PC-3 (cell line): ENCODE measurements around the gene NOXA1. TPM values are rescaled to one million over a fixed set of nuclear protein-coding genes. Genes with fewer than 3 reads are reported as not detected.

Source experiments
- ATAC-seq: fragments of 200-7000 bp; cut with Tn5 transposase; 2 replicates; pipeline ENCODE4 v1.9.1; 2020; ENCODE audit warnings: mild to moderate bottlenecking, moderate library complexity
- BruUV-seq: library from RNA; stranded (reverse); fragments of 400-500 nt; replicated peaks from 2 replicates; lab custom pipeline; 2021; lab: Mats Ljungman, UMichigan
- CTCF ChIA-PET: fragments of 300-600 bp; sonication (Branson Sonifier 250); formaldehyde crosslinking; loops from one replicate; lab custom pipeline; 2022; ENCODE audit warnings: antibody characterized with exemption; lab: Charles Lee
- POLR2A ChIA-PET: fragments of 300-600 bp; sonication (Branson Sonifier 250); formaldehyde crosslinking; loops from one replicate; lab custom pipeline; 2022; ENCODE audit warnings: antibody characterized with exemption; ENCODE audit not compliant: unreplicated experiment; lab: Charles Lee
- DNase-seq: peaks from one replicate; pipeline ENCODE4 v3.0.0-alpha.2; 2015
- H2AFZ ChIP-seq: fragments of 300-600 bp; sonication (generic); 2 replicates; pipeline ENCODE4 v1.6.0; 2016; ENCODE audit warnings: antibody characterized with exemption, low read length
- H3F3A ChIP-seq: fragments of 300-600 bp; sonication (generic); one replicate; pipeline ENCODE4 v1.6.0; 2017; ENCODE audit warnings: antibody characterized with exemption, low read length, control low read depth, mild to moderate bottlenecking; ENCODE audit not compliant: unreplicated experiment
- H3K27ac ChIP-seq: fragments of 300-600 bp; sonication (generic); 2 replicates; pipeline ENCODE4 v1.5.1; 2016; ENCODE audit warnings: mild to moderate bottlenecking, low read length
- H3K27me3 ChIP-seq: fragments of 300-600 bp; sonication (generic); 2 replicates; pipeline ENCODE4 v1.6.1; 2016; ENCODE audit warnings: low read length, mixed read lengths
- H3K36me3 ChIP-seq: fragments of 300-600 bp; sonication (generic); 2 replicates; pipeline ENCODE4 v1.6.1; 2016; ENCODE audit warnings: low read depth, mixed run types, low read length, mixed read lengths
- H3K4me1 ChIP-seq: fragments of 300-600 bp; sonication (generic); 2 replicates; pipeline ENCODE4 v1.5.1; 2016; ENCODE audit warnings: low read length; ENCODE audit not compliant: insufficient read depth
- H3K4me2 ChIP-seq: fragments of 300-600 bp; sonication (generic); 2 replicates; pipeline ENCODE4 v1.6.0; 2016; ENCODE audit warnings: low read length
- H3K4me3 ChIP-seq: fragments of 300-600 bp; sonication (generic); 2 replicates; pipeline ENCODE4 v1.5.1; 2016; ENCODE audit warnings: mild to moderate bottlenecking, low read length, mixed read lengths
- H3K79me2 ChIP-seq: fragments of 300-600 bp; sonication (generic); 2 replicates; pipeline ENCODE4 v1.6.1; 2017; ENCODE audit warnings: low read length, mixed read lengths
- H3K9ac ChIP-seq: fragments of 300-600 bp; sonication (generic); 2 replicates; pipeline ENCODE4 v1.6.0; 2016; ENCODE audit warnings: mild to moderate bottlenecking, low read length
- H3K9me2 ChIP-seq: fragments of 300-600 bp; sonication (generic); replicated peaks from 2 replicates; pipeline ENCODE4 v1.6.1; 2016; ENCODE audit warnings: mixed run types, low read length, mixed read lengths
- H3K9me3 ChIP-seq: fragments of 300-600 bp; sonication (generic); 2 replicates; pipeline ENCODE4 v1.6.1; 2016; ENCODE audit warnings: low read length, mixed read lengths
- H4K20me1 ChIP-seq: fragments of 300-600 bp; sonication (generic); 2 replicates; pipeline ENCODE4 v1.6.1; 2016; ENCODE audit warnings: low read length, mixed read lengths
- EZH2 ChIP-seq: fragments of 300-600 bp; sonication (generic); IDR thresholded peaks from one replicate; pipeline ENCODE4 v1.6.1; 2017; ENCODE audit warnings: antibody characterized with exemption, mild to moderate bottlenecking, low read length; ENCODE audit not compliant: unreplicated experiment
- EZH2phosphoT487 ChIP-seq: fragments of 300-600 bp; sonication (generic); IDR thresholded peaks from 2 replicates; pipeline ENCODE4 v1.6.1; 2018; ENCODE audit warnings: mild to moderate bottlenecking, antibody characterized with exemption, low read length, borderline replicate concordance
- intact Hi-C: fragments of 100-400 bp; cut with micrococcal nuclease; formaldehyde crosslinking; loops from 2 replicates; pipeline ENCODE4 v1.9.0; 2023
- total RNA-seq: library from RNA; depleted of rRNA; stranded (reverse); fragments of >200 nt; gene quantifications from 2 replicates; pipeline ENCODE4 v1.2.3, GENCODE V29; 2014
- TF ChIP-seq, protein P1 (sequence below): fragments of 300-600 bp; sonication (generic); conservative IDR thresholded peaks from 2 replicates; pipeline ENCODE4 v1.5.1; 2017; ENCODE audit warnings: antibody characterized with exemption, low read depth, mild to moderate bottlenecking, low read length

Gene NOXA1
- total RNA-seq, 1 experiment from 2014 or later = 0.51 TPM

DNA sequence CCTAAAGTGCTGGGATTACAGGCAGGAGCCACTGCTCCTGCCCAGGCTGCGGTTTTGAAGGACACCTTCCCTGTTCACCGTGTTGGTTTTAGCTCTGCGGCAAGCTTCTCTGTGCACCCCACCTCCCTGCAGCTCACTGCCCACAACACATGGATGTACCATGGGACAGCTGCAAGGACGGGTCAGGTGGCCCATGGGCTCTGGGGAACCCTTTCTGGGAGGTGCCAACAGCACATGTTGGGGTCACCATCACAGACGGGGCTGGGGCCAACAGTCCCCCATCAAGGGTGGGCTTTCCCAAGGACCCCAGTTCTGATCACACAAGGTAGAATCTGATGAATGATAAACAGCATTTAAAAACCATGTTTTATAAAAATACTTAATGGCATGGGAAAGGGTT is 7.7 kb upstream of the NOXA1 start:
- Histone ChIP-seq H3K9ac (no peak overlapping the region), H3K4me1 (peaks cover 21% of the 10 kb centered on the region), H3K79me2 (peaks cover 8% of the 10 kb centered on the region; the same call in 1 of the 2 replicates), H3K4me2 (no peak overlapping the region), H3K9me3 (no peaks in the 10 kb centered on the region), H3K4me3 (no peak overlapping the region), H3K27me3 (no peaks in the 10 kb centered on the region), H2AFZ (no peak overlapping the region), H4K20me1 (no peaks in the 10 kb centered on the region), H3K27ac (no peak overlapping the region), H3K36me3 (no peaks in the 10 kb centered on the region), H3K9me2 (no peaks in the 10 kb centered on the region), H3F3A (no peaks in the 10 kb centered on the region)
- intact Hi-C loops = no loop called here
- ChIA-PET CTCF (no interaction called here), POLR2A (interaction anchor here (0.6 kb wide), 1 partner anchor 175 kb away, joined by 8 read pairs; no protein-coding TSS in a partner anchor)
- ATAC-seq (no peak), DNase-seq (no peak)
- TF ChIP-seq, protein P1, sequence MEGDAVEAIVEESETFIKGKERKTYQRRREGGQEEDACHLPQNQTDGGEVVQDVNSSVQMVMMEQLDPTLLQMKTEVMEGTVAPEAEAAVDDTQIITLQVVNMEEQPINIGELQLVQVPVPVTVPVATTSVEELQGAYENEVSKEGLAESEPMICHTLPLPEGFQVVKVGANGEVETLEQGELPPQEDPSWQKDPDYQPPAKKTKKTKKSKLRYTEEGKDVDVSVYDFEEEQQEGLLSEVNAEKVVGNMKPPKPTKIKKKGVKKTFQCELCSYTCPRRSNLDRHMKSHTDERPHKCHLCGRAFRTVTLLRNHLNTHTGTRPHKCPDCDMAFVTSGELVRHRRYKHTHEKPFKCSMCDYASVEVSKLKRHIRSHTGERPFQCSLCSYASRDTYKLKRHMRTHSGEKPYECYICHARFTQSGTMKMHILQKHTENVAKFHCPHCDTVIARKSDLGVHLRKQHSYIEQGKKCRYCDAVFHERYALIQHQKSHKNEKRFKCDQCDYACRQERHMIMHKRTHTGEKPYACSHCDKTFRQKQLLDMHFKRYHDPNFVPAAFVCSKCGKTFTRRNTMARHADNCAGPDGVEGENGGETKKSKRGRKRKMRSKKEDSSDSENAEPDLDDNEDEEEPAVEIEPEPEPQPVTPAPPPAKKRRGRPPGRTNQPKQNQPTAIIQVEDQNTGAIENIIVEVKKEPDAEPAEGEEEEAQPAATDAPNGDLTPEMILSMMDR = no peak
- TF ChIP-seq EZH2phosphoT487 (no peak), EZH2 (no peak)
- BruUV-seq = no TSS peak

DNA sequence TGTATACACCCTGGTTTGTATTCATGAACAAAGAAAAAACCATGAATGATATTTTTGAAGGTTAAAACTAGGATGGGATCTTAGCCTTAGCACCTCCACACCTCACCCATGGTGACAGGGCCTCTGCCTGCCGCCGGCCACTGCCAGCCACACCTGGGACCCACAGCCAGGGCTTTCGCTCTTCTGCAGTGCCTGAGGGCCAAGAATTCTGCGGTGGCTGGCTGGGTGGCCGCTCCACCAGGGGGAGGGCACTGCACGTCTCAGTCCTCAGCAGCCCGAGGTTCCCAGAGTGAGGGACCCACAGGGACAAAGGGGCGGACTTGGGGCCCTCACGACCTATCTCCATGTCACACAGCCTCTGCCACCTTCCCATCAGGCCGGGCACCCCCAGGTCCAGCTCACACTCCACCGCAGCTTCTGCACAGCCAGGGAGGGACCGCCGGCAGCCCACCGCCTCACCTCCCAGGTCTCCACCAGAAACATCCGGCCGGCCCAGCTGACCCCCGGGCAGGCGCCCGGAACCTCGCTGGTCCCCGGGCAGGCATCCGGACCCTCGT is 7.1 kb upstream of the NOXA1 start:
- H2AFZ ChIP-seq = no peak overlapping the region
- intact Hi-C loops = no loop called here
- BruUV-seq = no TSS peak
- no peak overlapping the region for H3K4me3 ChIP-seq
- no peaks in the 10 kb centered on the region for H3K9me2 ChIP-seq
- H3K4me2 ChIP-seq = no peak overlapping the region
- TF ChIP-seq EZH2 (no peak), EZH2phosphoT487 (no peak)
- TF ChIP-seq, protein P1 = no peak
- H4K20me1 ChIP-seq = no peaks in the 10 kb centered on the region
- H3K9me3 ChIP-seq = no peaks in the 10 kb centered on the region
- no peaks in the 10 kb centered on the region for H3K27me3 ChIP-seq
- H3K9ac ChIP-seq = no peak overlapping the region
- CTCF ChIA-PET = no interaction called here
- no peaks in the 10 kb centered on the region for H3K36me3 ChIP-seq
- no peaks in the 10 kb centered on the region for H3F3A ChIP-seq
- DNase-seq (no peak), ATAC-seq (no peak)
- peaks cover 11% of the 10 kb centered on the region for H3K79me2 ChIP-seq
- peaks cover 18% of the 10 kb centered on the region for H3K4me1 ChIP-seq
- POLR2A ChIA-PET = interaction anchor here (0.6 kb wide), 1 partner anchor 175 kb away, joined by 8 read pairs; no protein-coding TSS in a partner anchor
- no peak overlapping the region for H3K27ac ChIP-seq

DNA sequence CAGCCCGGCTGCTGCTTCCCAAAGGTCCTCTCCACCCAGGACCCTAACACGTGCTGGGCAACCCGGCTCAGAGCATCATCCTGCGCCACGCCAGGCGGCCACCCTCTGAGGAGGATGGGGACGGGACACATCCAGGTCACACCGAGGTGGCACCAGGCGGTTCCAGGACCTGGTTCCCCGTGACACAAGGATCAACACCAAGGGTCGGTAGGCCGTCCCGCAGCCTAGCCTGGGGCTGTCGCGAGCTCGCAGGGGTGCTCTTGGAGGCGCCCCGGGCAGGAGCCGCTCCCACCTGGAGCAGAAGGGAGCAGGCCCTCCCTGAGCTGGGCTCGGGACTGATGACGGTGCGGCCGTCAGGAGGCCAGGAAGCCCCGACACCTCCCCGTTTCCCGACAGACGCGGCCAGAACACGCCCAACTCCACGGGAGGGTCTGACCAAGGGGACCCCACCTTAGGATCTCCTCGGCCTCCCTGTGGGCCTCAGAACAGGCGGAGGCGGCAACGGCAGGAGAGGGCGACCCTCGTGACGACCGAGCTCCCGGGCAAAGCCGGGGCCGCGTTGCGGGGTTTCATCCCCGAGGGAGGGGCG is 6.5 kb upstream of the NOXA1 start:
- intact Hi-C loops = no loop called here
- Histone ChIP-seq H3K79me2 (peaks cover 17% of the 10 kb centered on the region), H4K20me1 (no peaks in the 10 kb centered on the region), H2AFZ (no peak overlapping the region), H3F3A (no peaks in the 10 kb centered on the region), H3K4me3 (no peak overlapping the region), H3K27ac (no peak overlapping the region), H3K9me2 (no peaks in the 10 kb centered on the region), H3K27me3 (no peaks in the 10 kb centered on the region), H3K4me1 (peaks cover 17% of the 10 kb centered on the region), H3K36me3 (no peaks in the 10 kb centered on the region), H3K9ac (no peak overlapping the region), H3K9me3 (no peaks in the 10 kb centered on the region), H3K4me2 (no peak overlapping the region)
- CTCF ChIA-PET = no interaction called here
- no TSS peak for BruUV-seq
- no peak for DNase-seq
- no peak for ATAC-seq
- POLR2A ChIA-PET = no interaction called here
- TF ChIP-seq EZH2phosphoT487 = no peak
